GM10248 (cell line): ENCODE data around the gene PREX1.

Experiments used
- CTCF ChIA-PET: fragments of 300-600 bp; sonication (Branson Sonifier 250); formaldehyde crosslinking; extraction: SDS; loops from one replicate; lab custom pipeline; 2021; ENCODE audit warnings: antibody characterized with exemption; lab: Yijun Ruan, JAX
- POLR2A ChIA-PET: fragments of 350-650 bp; sonication (Branson Sonifier 250); formaldehyde crosslinking; extraction: SDS; loops from one replicate; lab custom pipeline; 2020; ENCODE audit warnings: antibody characterized with exemption; lab: Yijun Ruan, JAX
- DNase-seq: peaks from one replicate; pipeline ENCODE4 v3.0.0; 2012; ENCODE audit errors: extremely low spot score
- TF ChIP-seq, protein P1 (sequence below): IDR thresholded peaks from 2 replicates; pipeline ENCODE4 v1.5.1; 2012; ENCODE audit warnings: mild to moderate bottlenecking, low read depth; ENCODE audit errors: extremely low read depth, missing control alignments, control extremely low read depth

Gene PREX1

DNA sequence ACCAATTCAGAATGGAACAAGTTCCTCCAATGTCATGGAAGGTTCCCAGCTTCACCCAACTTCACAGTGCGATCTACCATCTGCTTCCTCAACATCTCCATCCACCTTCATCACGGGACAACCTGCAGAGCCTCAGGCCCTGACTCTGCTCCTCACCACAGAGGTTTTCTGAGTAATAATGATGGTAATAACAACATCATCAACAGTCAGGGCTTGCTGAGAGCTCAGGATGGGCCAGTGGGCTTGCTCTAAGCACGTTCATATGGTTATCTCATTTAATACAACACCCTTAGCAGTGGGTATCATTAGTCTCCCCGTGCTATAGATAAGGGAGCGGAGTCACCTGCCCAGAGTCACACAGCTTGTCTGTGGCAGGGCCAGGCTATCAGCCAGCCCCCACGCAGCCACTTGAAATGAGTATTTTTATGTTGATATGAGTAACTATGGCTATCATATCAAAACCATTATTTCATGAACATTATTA lies 38.6 kb downstream of the PREX1 start:
- DNase-seq: no peak
- TF ChIP-seq, protein P1, sequence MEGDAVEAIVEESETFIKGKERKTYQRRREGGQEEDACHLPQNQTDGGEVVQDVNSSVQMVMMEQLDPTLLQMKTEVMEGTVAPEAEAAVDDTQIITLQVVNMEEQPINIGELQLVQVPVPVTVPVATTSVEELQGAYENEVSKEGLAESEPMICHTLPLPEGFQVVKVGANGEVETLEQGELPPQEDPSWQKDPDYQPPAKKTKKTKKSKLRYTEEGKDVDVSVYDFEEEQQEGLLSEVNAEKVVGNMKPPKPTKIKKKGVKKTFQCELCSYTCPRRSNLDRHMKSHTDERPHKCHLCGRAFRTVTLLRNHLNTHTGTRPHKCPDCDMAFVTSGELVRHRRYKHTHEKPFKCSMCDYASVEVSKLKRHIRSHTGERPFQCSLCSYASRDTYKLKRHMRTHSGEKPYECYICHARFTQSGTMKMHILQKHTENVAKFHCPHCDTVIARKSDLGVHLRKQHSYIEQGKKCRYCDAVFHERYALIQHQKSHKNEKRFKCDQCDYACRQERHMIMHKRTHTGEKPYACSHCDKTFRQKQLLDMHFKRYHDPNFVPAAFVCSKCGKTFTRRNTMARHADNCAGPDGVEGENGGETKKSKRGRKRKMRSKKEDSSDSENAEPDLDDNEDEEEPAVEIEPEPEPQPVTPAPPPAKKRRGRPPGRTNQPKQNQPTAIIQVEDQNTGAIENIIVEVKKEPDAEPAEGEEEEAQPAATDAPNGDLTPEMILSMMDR: no peak
- ChIA-PET POLR2A (interaction anchor here (0.6 to 1.8 kb wide), 6 partner anchors 9 to 51 kb away, joined by 3 to 10 read pairs (median 3); no protein-coding TSS in a partner anchor), CTCF (interaction anchor here (1.0 to 4.8 kb wide), 10 partner anchors 10 to 132 kb away, joined by 3 to 30 read pairs (median 4); no protein-coding TSS in a partner anchor)

DNA sequence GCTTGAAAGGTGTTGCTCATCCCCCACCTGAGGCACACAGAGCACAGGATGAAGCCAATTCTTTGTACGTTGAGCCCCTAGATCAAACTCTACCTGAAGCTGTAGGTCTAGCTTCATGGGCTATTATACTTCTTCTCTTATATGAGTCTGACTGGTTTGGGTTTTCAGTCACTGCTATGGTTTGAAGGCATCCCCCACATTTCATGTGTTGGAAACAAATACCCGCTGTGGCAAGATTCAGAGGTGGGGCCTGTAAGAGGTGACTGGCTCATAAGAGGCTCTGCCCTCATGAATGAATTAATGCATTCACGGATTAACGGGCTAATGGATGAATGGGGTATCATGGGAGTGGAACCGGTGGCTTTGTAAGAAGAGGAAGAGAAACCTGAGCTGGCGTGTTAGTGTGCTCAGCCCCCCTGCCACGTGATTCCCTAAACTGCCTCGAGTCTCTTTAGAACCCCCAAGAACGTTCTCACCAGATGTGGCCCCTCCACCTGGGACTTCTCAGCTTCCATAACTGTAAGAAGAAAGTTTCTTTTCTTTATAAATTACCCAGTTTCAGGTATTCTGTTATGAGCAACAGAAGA lies 39.2 kb downstream of the PREX1 start:
- DNase-seq: peak; percentile 69
- CTCF ChIA-PET: interaction anchor here (1.0 to 4.8 kb wide), 10 partner anchors 10 to 131 kb away, joined by 3 to 30 read pairs (median 4); no protein-coding TSS in a partner anchor
- POLR2A ChIA-PET: interaction anchor here (0.6 to 1.8 kb wide), 7 partner anchors 10 to 69 kb away, joined by 3 to 10 read pairs (median 4); no protein-coding TSS in a partner anchor
- TF ChIP-seq, protein P1: no peak

DNA sequence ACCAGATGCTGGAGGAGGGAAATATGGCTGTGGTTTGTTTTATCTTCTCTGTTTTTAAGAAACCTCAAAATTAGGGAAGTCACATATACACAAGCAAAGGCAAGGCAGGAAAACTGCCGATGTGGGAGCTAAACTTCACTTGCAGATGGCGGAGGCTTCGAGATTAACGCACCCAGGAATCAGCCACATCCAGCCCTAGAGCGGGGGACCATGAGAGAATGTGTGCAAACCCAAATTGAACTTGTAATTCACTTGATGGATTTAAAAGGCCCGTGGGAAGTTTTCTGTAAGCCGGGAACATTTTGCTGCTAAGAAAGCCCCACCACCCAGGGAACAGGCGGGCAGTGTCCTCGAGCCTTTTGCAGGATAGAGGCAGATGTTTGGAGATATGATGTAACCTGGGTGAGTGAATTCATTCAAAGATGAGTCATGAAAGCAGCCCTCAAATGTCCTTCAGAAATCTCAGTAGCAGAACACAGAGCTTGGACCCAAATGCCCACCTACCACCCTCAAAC lies 39.9 kb downstream of the PREX1 start:
- no peak for DNase-seq
- TF ChIP-seq, protein P1: no peak
- ChIA-PET POLR2A (interaction anchor here (0.6 to 1.8 kb wide), 5 partner anchors 9 to 69 kb away, joined by 3 to 10 read pairs (median 4); no protein-coding TSS in a partner anchor), CTCF (interaction anchor here (0.7 to 4.8 kb wide), 9 partner anchors 11 to 139 kb away, joined by 3 to 30 read pairs (median 4); no protein-coding TSS in a partner anchor)

DNA sequence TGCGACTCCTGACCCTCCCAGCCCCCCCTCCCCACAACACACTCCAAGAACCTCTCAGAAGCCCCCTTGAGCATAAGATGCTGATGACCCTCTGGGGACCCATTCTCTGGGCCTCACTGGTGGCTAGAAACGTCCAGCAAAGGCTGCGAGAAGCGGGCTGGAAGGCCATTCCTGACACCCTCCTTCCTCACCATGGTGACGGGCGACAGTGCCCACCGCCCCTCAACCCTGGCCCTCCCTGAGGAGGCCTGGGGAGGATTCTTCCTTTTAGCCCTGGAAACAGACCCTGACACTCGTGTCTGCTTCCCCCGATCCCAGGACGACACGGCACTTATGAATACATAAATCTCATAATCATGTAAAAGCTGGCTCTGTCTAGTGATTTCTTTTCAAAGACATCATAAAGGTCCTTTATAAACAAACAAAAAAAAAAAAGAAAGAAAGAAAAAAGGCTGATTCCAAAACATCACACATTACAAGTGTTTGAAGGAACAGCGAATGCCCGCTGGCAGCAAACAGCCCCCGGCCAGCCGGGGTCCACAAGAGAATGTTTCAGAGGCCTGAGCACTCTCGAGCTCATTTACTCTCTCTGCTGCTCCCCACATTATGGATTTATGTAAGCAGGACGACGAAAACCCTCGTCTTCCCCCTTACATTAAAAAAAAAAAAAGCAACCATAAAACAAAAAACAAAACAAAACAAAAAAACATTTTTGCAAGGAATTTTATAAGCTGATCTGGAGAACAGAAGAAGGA lies 40.7 kb downstream of the PREX1 start:
- ChIA-PET CTCF (interaction anchor here (0.7 to 4.8 kb wide), 3 partner anchors 12 to 139 kb away, joined by 3 to 30 read pairs (median 4); no protein-coding TSS in a partner anchor), POLR2A (interaction anchor here (0.6 to 1.1 kb wide), 2 partner anchors 34 to 68 kb away, joined by 3 to 4 read pairs; no protein-coding TSS in a partner anchor)
- TF ChIP-seq, protein P1: no peak
- no peak for DNase-seq

DNA sequence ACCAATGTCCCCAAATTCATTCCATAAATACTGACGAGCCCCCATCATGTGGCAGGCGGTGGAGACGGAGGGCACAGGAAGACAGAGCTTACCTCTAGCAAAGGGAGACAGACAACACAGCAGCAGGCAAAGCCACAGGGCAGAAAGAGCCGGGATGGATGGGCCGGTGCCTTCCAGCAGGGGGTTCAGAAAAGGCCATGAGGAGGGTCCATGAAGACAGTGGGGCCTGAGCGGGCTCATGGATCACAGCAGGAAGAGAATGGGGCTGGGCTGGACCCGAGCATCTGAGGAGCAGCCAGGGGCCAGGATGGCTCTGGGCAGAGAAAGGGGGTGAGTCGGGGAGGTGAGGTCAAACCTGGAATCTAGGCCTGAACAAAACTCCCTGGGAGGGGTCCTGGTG lies 42.0 kb downstream of the PREX1 start:
- TF ChIP-seq, protein P1: no peak
- no peak for DNase-seq
- CTCF ChIA-PET: no interaction called here
- POLR2A ChIA-PET: no interaction called here

DNA sequence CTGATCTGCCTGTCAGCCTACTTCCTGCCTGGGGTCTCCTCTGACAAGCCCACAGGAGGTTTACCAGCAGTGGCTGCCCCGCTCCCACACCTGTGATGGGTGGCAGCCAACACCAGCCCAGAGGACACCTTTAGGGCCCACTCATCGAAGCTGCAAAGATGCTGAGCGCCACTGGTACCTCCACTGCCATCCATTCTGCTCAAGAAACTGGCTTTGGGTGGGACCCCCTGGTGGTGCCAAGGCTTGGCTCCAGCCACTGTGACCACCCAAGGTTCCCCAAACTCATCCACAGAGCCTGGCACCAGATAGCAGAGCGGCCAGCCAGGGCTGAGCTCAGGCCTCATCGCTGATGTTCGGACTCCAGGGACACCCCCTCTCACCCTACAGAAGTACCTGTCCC lies 42.5 kb downstream of the PREX1 start:
- DNase-seq: no peak
- POLR2A ChIA-PET: interaction anchor here (0.7 kb wide), 1 partner anchor 47 kb away, joined by 4 read pairs; no protein-coding TSS in a partner anchor
- CTCF ChIA-PET: no interaction called here
- TF ChIP-seq, protein P1: no peak
